ENCODE results near the gene WFS1. TPM values are rescaled to one million over a fixed set of nuclear protein-coding genes. Genes with fewer than 3 reads are reported as not detected.

The WFS1 gene
- total and polyA plus RNA-seq, 9 of the 15 experiments (the other 6 are each of a cell fraction or from before 2014, with no cell fraction given): 0.01 to 0.29 (median 0.03) TPM; not detected in 5

DNA sequence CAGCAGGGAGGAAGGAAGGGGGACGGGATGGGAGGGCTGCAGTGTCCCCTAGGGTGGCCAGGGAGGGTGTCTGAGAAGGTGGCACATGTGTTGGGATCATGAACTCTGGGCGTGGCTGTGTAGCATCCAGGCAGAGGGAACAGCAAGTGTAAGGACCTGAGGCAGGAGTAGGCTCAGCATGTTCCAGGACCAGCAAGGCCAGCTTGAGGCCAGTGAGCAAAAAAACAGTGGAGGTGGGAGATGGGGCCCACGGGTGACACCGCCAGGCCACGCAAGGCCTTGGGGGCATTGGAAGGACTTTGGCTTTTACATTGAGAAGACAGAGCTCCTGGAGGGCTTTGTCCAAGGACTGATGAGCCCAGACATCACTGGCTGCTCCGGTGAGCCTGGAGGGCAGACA is 16.5 kb upstream of the WFS1 start (continued):
- no peak for TF ChIP-seq FOXM1 (IDR thresholded peaks at IDR 0.05; ENCODE audit: low read depth)
- no peak for TF ChIP-seq FOXM1 (CRISPR knock-in tag; IDR thresholded peaks at IDR 0.05; ENCODE audit: low read depth)
- TF ChIP-seq RBM22 (IDR thresholded peaks at IDR 0.05; ENCODE audit: low read depth, low read length, poor library complexity, severe bottlenecking): no peak

GRCh38 chr4:6253961-6254360 is 15.7 kb upstream of the WFS1 start:
- H3K4me3 ChIP-seq: no peak overlapping the region
- CTCF ChIA-PET (ENCODE audit: low intra/inter-chr PET ratio): no interaction called here
- no peaks in the 10 kb centered on the region for H3K79me2 ChIP-seq (ENCODE audit: control insufficient read depth, insufficient read depth, low read length)
- WGBS (ENCODE audit: insufficient coverage, low coverage, missing lambda C conversion rate): 2% methylated on average over 14 of the region's 14 CpGs
- peaks cover 4% of the 10 kb centered on the region; the same call in 1 of the 2 replicates for H4K20me1 ChIP-seq (replicated peaks; ENCODE audit: control insufficient read depth, insufficient read depth, low read length)
- intact Hi-C loops (cut with micrococcal nuclease): loop anchor here (5.0 to 10.0 kb wide), 2 partner anchors 257 to 291 kb away; no protein-coding TSS in a partner anchor
- POLR2A ChIA-PET: interaction anchor here (0.7 to 1.0 kb wide), 4 partner anchors 16 to 804 kb away, joined by 3 to 6 read pairs (median 3); partner anchors contain the start of gene WFS1
- no peak for FAIRE-seq
- TF ChIP-seq TAF9B (IDR thresholded peaks at IDR 0.05; ENCODE audit: partially characterized antibody) (no peak), SMC3 (conservative IDR thresholded peaks at IDR 0.05; ENCODE audit: insufficient read depth, low read depth, low read length) (no peak), CHD2 (IDR thresholded peaks at IDR 0.05; ENCODE audit: low read depth, low read length) (no peak), GATA2 (CRISPR knock-in tag; IDR thresholded peaks at IDR 0.05) (no peak), RBM15 (IDR thresholded peaks at IDR 0.05; ENCODE audit: insufficient read depth, low read length) (no peak), ZNF347 (CRISPR knock-in tag; IDR thresholded peaks at IDR 0.05; ENCODE audit: low read depth) (no peak), ZNF316 (IDR thresholded peaks at IDR 0.05) (no peak)
- BruUV-seq (replicated peaks): no TSS peak
- in situ Hi-C loops (cut with MboI): loop anchor here (5.0 kb wide), 1 partner anchor 73 kb away; no protein-coding TSS in a partner anchor
- H3K27me3 ChIP-seq (ENCODE audit: control insufficient read depth in 2 of 2, insufficient read depth in 2 of 2, low read length in 2 of 2): peaks cover 4 to 22% of the 10 kb centered on the region in 2 experiments; a peak in 2 of 5 replicates
- H3K4me1 ChIP-seq (replicated peaks in 1 of 2; ENCODE audit: control insufficient read depth in 2 of 2, insufficient read depth in 2 of 2, low read length in 2 of 2): no peaks in the 10 kb centered on the region; a peak in 1 of 5 replicates
- no peak for ATAC-seq
- no peak overlapping the region for H3K9ac ChIP-seq (ENCODE audit: insufficient read depth in 1 of 2, low read depth in 2 of 2, low read length in 2 of 2)
- no peak for DNase-seq (ENCODE audit: extremely low read depth in 1 of 4, low spot score in 3 of 4)
- H3K9me3 ChIP-seq (replicated peaks; ENCODE audit: control insufficient read depth, insufficient read depth, low read depth, low read length): no peaks in the 10 kb centered on the region
- H3K4me2 ChIP-seq (ENCODE audit: insufficient read depth, low read length): no peak overlapping the region
- no peaks in the 10 kb centered on the region for H3K9me1 ChIP-seq (ENCODE audit: control insufficient read depth, insufficient read depth, low read length)
- H3K36me3 ChIP-seq (ENCODE audit: control insufficient read depth, insufficient read depth, low read length): no peaks in the 10 kb centered on the region
- H3K27ac ChIP-seq (ENCODE audit: extremely low read depth, low read depth, low read length): no peak overlapping the region
- no peak overlapping the region for H2AFZ ChIP-seq (ENCODE audit: low read depth, low read length)

Measured in K562 (cell line).